Skeletal muscle tissue (tissue), 4 donors: ENCODE measurements around the gene NPR2. TPM values are rescaled to one million over a fixed set of nuclear protein-coding genes. Genes with fewer than 3 reads are reported as not detected.

Experiments used
- H3K27ac ChIP-seq: one replicate; pipeline ENCODE4 v1.7.0; 2013; ENCODE audit warnings: mild to moderate bottlenecking, low read depth, low read length, inconsistent platforms
- H3K27me3 ChIP-seq, 3 donors: one replicate each; pipeline ENCODE4 v1.7.0; 2013; ENCODE audit warnings: low read length in 3 of 3; ENCODE audit not compliant: control insufficient read depth in 3 of 3, insufficient read depth in 3 of 3
- H3K36me3 ChIP-seq, 3 donors: one replicate each; pipeline ENCODE4 v1.7.0; 2013; ENCODE audit warnings: low read length in 3 of 3; ENCODE audit not compliant: control insufficient read depth in 3 of 3, insufficient read depth in 3 of 3
- H3K4me1 ChIP-seq, 3 donors: one replicate each; pipeline ENCODE4 v1.7.0; 2013; ENCODE audit warnings: low read length in 3 of 3, mild to moderate bottlenecking in 3 of 3; ENCODE audit not compliant: control insufficient read depth in 3 of 3, insufficient read depth in 3 of 3
- H3K4me3 ChIP-seq, 3 donors: one replicate each; pipeline ENCODE4 v1.7.0; 2013; ENCODE audit warnings: low read length in 3 of 3
- H3K9ac ChIP-seq, 3 donors: one replicate each; pipeline ENCODE4 v1.7.0; 2013; ENCODE audit warnings: low read length in 3 of 3, mild to moderate bottlenecking in 3 of 3, moderate library complexity in 2 of 3, low read depth in 1 of 3
- H3K9me3 ChIP-seq, 3 donors: one replicate each; pipeline ENCODE4 v1.7.0; 2013; ENCODE audit warnings: low read length in 3 of 3; ENCODE audit not compliant: control insufficient read depth in 3 of 3
- total RNA-seq: library from RNA; depleted of rRNA; stranded (reverse); fragments of >200 nt; gene quantifications from one replicate; pipeline ENCODE4 v1.2.3, GENCODE V29; 2014
- donor health status: Osteomylitis.

The NPR2 gene
- total RNA-seq, 1 donor from 2014 or later = 7.3 TPM

DNA sequence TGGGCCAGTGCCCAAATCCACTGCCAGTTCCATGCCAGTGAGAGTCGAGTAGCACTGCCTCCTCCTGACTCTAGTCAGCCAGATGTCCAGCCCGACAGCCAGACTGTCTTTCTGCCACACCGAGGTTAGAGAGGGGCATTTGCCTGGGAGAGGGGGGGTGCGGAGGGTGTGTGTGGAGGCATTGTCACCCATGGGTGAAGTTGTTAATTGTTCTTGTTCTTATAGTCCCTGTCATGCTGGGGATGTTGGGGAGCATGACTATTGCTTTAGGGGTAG lies 41.2 kb upstream of the NPR2 start:
- H3K9ac ChIP-seq = peak overlapping the region; percentile 96 to 97 (median 96)
- peaks cover 41 to 49% (median 46%) of the 10 kb centered on the region in 3 donors for H3K4me1 ChIP-seq
- H3K4me3 ChIP-seq = peak overlapping the region; percentile 84 to 91 (median 87)
- no peaks in the 10 kb centered on the region for H3K9me3 ChIP-seq
- peaks cover 49 to 54% (median 53%) of the 10 kb centered on the region in 3 donors for H3K36me3 ChIP-seq
- no peaks in the 10 kb centered on the region for H3K27me3 ChIP-seq
- H3K27ac ChIP-seq = peak overlapping the region; percentile 92

DNA sequence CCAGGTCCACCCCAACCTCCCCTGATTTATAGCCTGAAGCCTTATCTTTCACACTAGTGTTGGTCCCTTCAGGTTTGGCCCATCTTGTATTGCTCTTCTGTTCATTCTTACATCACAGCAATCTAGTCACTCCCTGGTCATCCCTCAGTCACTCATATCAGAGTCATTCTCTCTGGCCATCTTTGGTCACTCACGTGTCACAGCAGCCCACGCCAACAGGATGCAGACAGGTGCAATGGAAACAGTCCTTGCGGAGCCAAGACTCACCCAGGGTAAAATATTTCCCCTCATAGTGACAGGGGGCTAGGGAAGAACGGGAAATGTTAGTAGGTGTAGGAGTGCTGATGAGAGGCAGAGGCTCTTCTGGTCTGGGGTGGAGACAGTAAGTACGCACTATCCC lies 37.9 kb upstream of the NPR2 start:
- Histone ChIP-seq H3K36me3 (peaks cover 47 to 54% (median 52%) of the 10 kb centered on the region in 3 donors), H3K27me3 (no peaks in the 10 kb centered on the region), H3K4me1 (peaks cover 28 to 38% (median 36%) of the 10 kb centered on the region in 3 donors)

GRCh38 chr9:35754264-35754663 lies 37.1 kb upstream of the NPR2 start, which contains the start of gene MSMP:
Gene MSMP (minus strand): TSS chr9:35754276. CDS start chr9:35754129, 147 bp downstream.
- Histone ChIP-seq H3K4me3 (no peak within 1 kb of the TSS), H3K27ac (no peak within 1 kb of the TSS), H3K9me3 (no peaks in the 10 kb centered on the region), H3K9ac (no peak within 1 kb of the TSS), H3K27me3 (no peaks in the 10 kb centered on the region), H3K4me1 (peaks cover 34 to 38% (median 35%) of the 10 kb centered on the region in 3 donors), H3K36me3 (peaks cover 46 to 54% (median 52%) of the 10 kb centered on the region in 3 donors)

More for the DNA sequence above, 37.9 kb upstream of the NPR2 start:
- no peak overlapping the region for H3K4me3 ChIP-seq
- H3K27ac ChIP-seq = no peak overlapping the region
- H3K9me3 ChIP-seq = no peaks in the 10 kb centered on the region
- H3K9ac ChIP-seq = no peak overlapping the region

- H3K36me3 ChIP-seq = peaks cover 46 to 54% (median 51%) of the 10 kb centered on the region in 3 donors
- no peaks in the 10 kb centered on the region for H3K27me3 ChIP-seq
- no peaks in the 10 kb centered on the region for H3K9me3 ChIP-seq
- no peak overlapping the region for H3K4me3 ChIP-seq
- H3K4me1 ChIP-seq = peaks cover 27 to 32% (median 27%) of the 10 kb centered on the region in 3 donors
- no peak overlapping the region for H3K9ac ChIP-seq
- no peak overlapping the region for H3K27ac ChIP-seq
Measured at GRCh38 chr9:35755071-35755470, 36.3 kb upstream of the NPR2 start.

- Histone ChIP-seq H3K9ac (peak overlapping the region; percentile 82 to 92 (median 85)), H3K27ac (peak overlapping the region; percentile 88), H3K36me3 (peaks cover 35 to 43% (median 38%) of the 10 kb centered on the region in 3 donors), H3K9me3 (no peaks in the 10 kb centered on the region), H3K4me3 (peak overlapping the region; percentile 68 to 80 (median 71)), H3K27me3 (no peaks in the 10 kb centered on the region), H3K4me1 (peaks cover 17 to 22% (median 20%) of the 10 kb centered on the region in 3 donors)
Measured at GRCh38 chr9:35756275-35757225, 34.8 kb upstream of the NPR2 start.

GRCh38 chr9:35757226-35757891 lies 34.0 kb upstream of the NPR2 start:
- H3K36me3 ChIP-seq = peaks cover 27 to 35% (median 30%) of the 10 kb centered on the region in 3 donors
- peak overlapping the region; percentile 68 to 80 (median 70) for H3K4me3 ChIP-seq
- peak overlapping the region; percentile 82 to 92 (median 85) for H3K9ac ChIP-seq
- H3K4me1 ChIP-seq = peaks cover 17 to 22% (median 20%) of the 10 kb centered on the region in 3 donors
- H3K27me3 ChIP-seq = no peaks in the 10 kb centered on the region
- H3K9me3 ChIP-seq = no peaks in the 10 kb centered on the region
- H3K27ac ChIP-seq = peak overlapping the region; percentile 88

DNA sequence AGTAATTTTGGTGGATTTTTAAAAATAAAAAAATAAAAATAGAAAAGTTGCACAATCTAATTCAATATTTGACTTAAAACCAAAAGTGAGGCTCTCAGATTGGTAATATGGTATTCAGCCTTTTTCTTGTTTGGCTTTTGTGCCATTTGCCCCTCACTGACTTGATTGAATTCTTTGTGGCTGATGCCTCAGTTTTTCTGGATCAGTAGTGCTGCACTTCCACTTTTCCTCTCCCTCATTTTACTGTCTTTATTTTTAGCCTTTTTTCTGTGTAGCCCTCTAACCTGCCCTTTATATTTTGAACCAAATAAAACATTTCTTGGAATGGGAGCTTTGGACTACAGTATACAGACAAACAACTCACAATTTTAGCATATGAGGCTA lies 33.5 kb upstream of the NPR2 start:
- Histone ChIP-seq H3K27me3 (no peaks in the 10 kb centered on the region), H3K36me3 (peaks cover 22 to 30% (median 25%) of the 10 kb centered on the region in 3 donors), H3K4me1 (peaks cover 17 to 22% (median 20%) of the 10 kb centered on the region in 3 donors), H3K27ac (peak overlapping the region; percentile 88), H3K9ac (no peak overlapping the region), H3K9me3 (no peaks in the 10 kb centered on the region), H3K4me3 (no peak overlapping the region)

- H3K4me1 ChIP-seq = peaks cover 17 to 22% (median 20%) of the 10 kb centered on the region in 3 donors
- no peak overlapping the region for H3K9ac ChIP-seq
- H3K27ac ChIP-seq = no peak overlapping the region
- H3K9me3 ChIP-seq = no peaks in the 10 kb centered on the region
- H3K27me3 ChIP-seq = no peaks in the 10 kb centered on the region
- H3K36me3 ChIP-seq = peaks cover 16 to 23% (median 18%) of the 10 kb centered on the region in 3 donors
- H3K4me3 ChIP-seq = no peak overlapping the region
Measured at GRCh38 chr9:35758475-35759050, 32.8 kb upstream of the NPR2 start.

DNA sequence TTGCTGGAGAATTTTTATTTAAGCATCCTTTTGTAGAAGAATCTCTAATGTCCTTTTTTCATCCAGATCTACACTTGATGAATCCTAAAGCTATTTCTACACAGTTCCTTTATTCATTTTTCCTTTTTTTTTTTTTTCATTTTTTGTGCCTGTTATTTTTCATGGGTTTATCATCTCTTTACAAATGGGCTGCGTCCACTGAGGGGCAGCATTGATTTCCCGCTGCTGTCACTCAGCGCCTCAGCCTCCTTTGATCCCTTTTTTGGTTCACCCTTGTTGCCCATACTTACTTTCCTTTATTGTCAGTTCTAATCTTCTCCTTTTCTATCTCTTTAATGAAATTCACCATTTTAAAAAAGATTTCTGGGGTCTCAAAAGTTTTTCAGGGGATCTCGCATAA lies 31.6 kb upstream of the NPR2 start:
- peaks cover 16 to 22% (median 17%) of the 10 kb centered on the region in 3 donors for H3K4me1 ChIP-seq
- no peak overlapping the region for H3K4me3 ChIP-seq
- peaks cover 5 to 11% (median 6%) of the 10 kb centered on the region in 3 donors for H3K36me3 ChIP-seq
- H3K27me3 ChIP-seq = no peaks in the 10 kb centered on the region
- no peak overlapping the region for H3K27ac ChIP-seq
- H3K9me3 ChIP-seq = no peaks in the 10 kb centered on the region
- no peak overlapping the region for H3K9ac ChIP-seq
